Activated CD8-positive, alpha-beta memory T cell treated with anti-CD3 and anti-CD28 coated beads, Interleukin-2, amount 10 ng/mL, durations not matched to agents 7 days and 5 days (primary cell): ENCODE data around the gene CCL7. TPM values are rescaled to one million over a fixed set of nuclear protein-coding genes. Genes with fewer than 3 reads are reported as not detected.

ENCODE experiments used
- ATAC-seq: fragments of 150-1000 bp; cut with Tn5 transposase; one replicate; pipeline ENCODE4 v1.10.0; 2021; ENCODE audit warnings: moderate library complexity
- CTCF ChIA-PET: fragments of 350-600 bp; sonication (Branson Sonifier 250); formaldehyde crosslinking; loops from one replicate; lab custom pipeline; 2021; ENCODE audit warnings: antibody characterized with exemption; lab: Charles Lee
- DNase-seq: peaks from one replicate; pipeline ENCODE4 v3.0.0-alpha.2; 2020
- H3K27ac Mint-ChIP-seq: one replicate; pipeline ENCODE4 v1.8.0; 2021; ENCODE audit warnings: mild to moderate bottlenecking, mixed read lengths
- H3K27me3 Mint-ChIP-seq: one replicate; pipeline ENCODE4 v1.8.0; 2021; ENCODE audit warnings: mixed read lengths
- H3K36me3 Mint-ChIP-seq: one replicate; pipeline ENCODE4 v1.8.0; 2021; ENCODE audit warnings: mild to moderate bottlenecking, mixed read lengths
- H3K4me1 Mint-ChIP-seq: one replicate; pipeline ENCODE4 v1.8.0; 2021; ENCODE audit warnings: mixed read lengths
- H3K4me3 Mint-ChIP-seq: one replicate; pipeline ENCODE4 v1.8.0; 2021; ENCODE audit warnings: mild to moderate bottlenecking, moderate library complexity, mixed read lengths
- H3K9me3 Mint-ChIP-seq: one replicate; pipeline ENCODE4 v1.8.0; 2022; ENCODE audit warnings: low read depth, mixed read lengths
- total RNA-seq, 2 experiments: library from RNA; stranded (reverse); gene quantifications; one replicate each; pipeline ENCODE4 v1.2.3, GENCODE V29; 2021

CCL7 gene
- total RNA-seq, 2 experiments from 2014 or later, result not detected

- CTCF ChIA-PET, result interaction anchor here (1.3 kb wide), 1 partner anchor 104 kb away, joined by 6 read pairs; no protein-coding TSS in a partner anchor
- no peaks in the 10 kb centered on the region for H3K36me3 Mint-ChIP-seq
- no peak overlapping the region for H3K27ac Mint-ChIP-seq
- peaks cover 36% of the 10 kb centered on the region for H3K27me3 Mint-ChIP-seq
- DNase-seq (no peak), ATAC-seq (no peak)
- no peak overlapping the region for H3K4me3 Mint-ChIP-seq
- peaks cover 30% of the 10 kb centered on the region for H3K4me1 Mint-ChIP-seq
- H3K9me3 Mint-ChIP-seq, result no peaks in the 10 kb centered on the region
Measured at GRCh38 chr17:34305606-34306005, 35.6 kb downstream of the CCL7 start.

GRCh38 chr17:34306466-34306865, 36.4 kb downstream of the CCL7 start:
- H3K27ac Mint-ChIP-seq, result no peak overlapping the region
- ATAC-seq (no peak), DNase-seq (no peak)
- H3K4me1 Mint-ChIP-seq, result peaks cover 23% of the 10 kb centered on the region
- no peaks in the 10 kb centered on the region for H3K36me3 Mint-ChIP-seq
- no peaks in the 10 kb centered on the region for H3K9me3 Mint-ChIP-seq
- peaks cover 41% of the 10 kb centered on the region for H3K27me3 Mint-ChIP-seq
- H3K4me3 Mint-ChIP-seq, result no peak overlapping the region
- CTCF ChIA-PET, result interaction anchor here (1.3 kb wide), 1 partner anchor 105 kb away, joined by 6 read pairs; no protein-coding TSS in a partner anchor

GRCh38 chr17:34307110-34307509, 37.1 kb downstream of the CCL7 start:
- Mint-ChIP-seq H3K4me1 (peaks cover 18% of the 10 kb centered on the region), H3K4me3 (no peak overlapping the region), H3K9me3 (no peaks in the 10 kb centered on the region), H3K27ac (no peak overlapping the region), H3K36me3 (no peaks in the 10 kb centered on the region), H3K27me3 (peaks cover 37% of the 10 kb centered on the region)
- ATAC-seq (no peak), DNase-seq (no peak)
- CTCF ChIA-PET, result interaction anchor here (1.3 kb wide), 1 partner anchor 106 kb away, joined by 6 read pairs; no protein-coding TSS in a partner anchor

- no peak overlapping the region for H3K4me3 Mint-ChIP-seq
- DNase-seq, result no peak
- ATAC-seq, result no peak
- no peak overlapping the region for H3K27ac Mint-ChIP-seq
- H3K9me3 Mint-ChIP-seq, result no peaks in the 10 kb centered on the region
- peaks cover 13% of the 10 kb centered on the region for H3K4me1 Mint-ChIP-seq
- H3K36me3 Mint-ChIP-seq, result no peaks in the 10 kb centered on the region
- CTCF ChIA-PET, result interaction anchor here (1.4 kb wide), 1 partner anchor 53 kb away, joined by 5 read pairs; no protein-coding TSS in a partner anchor
- H3K27me3 Mint-ChIP-seq, result peaks cover 43% of the 10 kb centered on the region
Measured at GRCh38 chr17:34308371-34308770, 38.4 kb downstream of the CCL7 start.

- Mint-ChIP-seq H3K27ac (no peak overlapping the region), H3K27me3 (peaks cover 62% of the 10 kb centered on the region), H3K4me1 (peaks cover 11% of the 10 kb centered on the region), H3K9me3 (no peaks in the 10 kb centered on the region), H3K36me3 (no peaks in the 10 kb centered on the region), H3K4me3 (no peak overlapping the region)
- DNase-seq, result no peak
- CTCF ChIA-PET, result no interaction called here
- no peak for ATAC-seq
Measured at GRCh38 chr17:34311291-34311690, 41.3 kb downstream of the CCL7 start.

- CTCF ChIA-PET, result no interaction called here
- DNase-seq (no peak), ATAC-seq (no peak)
- H3K27ac Mint-ChIP-seq, result no peak overlapping the region
- H3K27me3 Mint-ChIP-seq, result peaks cover 66% of the 10 kb centered on the region
- peaks cover 7% of the 10 kb centered on the region for H3K4me1 Mint-ChIP-seq
- no peaks in the 10 kb centered on the region for H3K36me3 Mint-ChIP-seq
- H3K9me3 Mint-ChIP-seq, result no peaks in the 10 kb centered on the region
- no peak overlapping the region for H3K4me3 Mint-ChIP-seq
Measured at GRCh38 chr17:34312080-34312479, 42.1 kb downstream of the CCL7 start.

- Mint-ChIP-seq H3K27me3 (peaks cover 59% of the 10 kb centered on the region), H3K9me3 (no peaks in the 10 kb centered on the region), H3K36me3 (no peaks in the 10 kb centered on the region), H3K4me1 (no peaks in the 10 kb centered on the region), H3K27ac (no peak overlapping the region), H3K4me3 (no peak overlapping the region)
- DNase-seq, result no peak
- CTCF ChIA-PET, result no interaction called here
- ATAC-seq, result no peak
Measured at GRCh38 chr17:34313164-34313563, 43.1 kb downstream of the CCL7 start.

- Mint-ChIP-seq H3K9me3 (no peaks in the 10 kb centered on the region), H3K36me3 (no peaks in the 10 kb centered on the region), H3K4me1 (no peaks in the 10 kb centered on the region), H3K27ac (no peak overlapping the region), H3K4me3 (no peak overlapping the region), H3K27me3 (peaks cover 56% of the 10 kb centered on the region)
- CTCF ChIA-PET, result no interaction called here
- ATAC-seq (no peak), DNase-seq (no peak)
Measured at GRCh38 chr17:34314279-34314678, 44.3 kb downstream of the CCL7 start.

- ATAC-seq (no peak), DNase-seq (no peak)
- Mint-ChIP-seq H3K27me3 (peaks cover 48% of the 10 kb centered on the region), H3K4me3 (no peak overlapping the region), H3K9me3 (no peaks in the 10 kb centered on the region), H3K4me1 (no peaks in the 10 kb centered on the region), H3K27ac (no peak overlapping the region), H3K36me3 (no peaks in the 10 kb centered on the region)
- CTCF ChIA-PET, result interaction anchor here (1.1 to 5.5 kb wide), 2 partner anchors 43 to 80 kb away, joined by 3 to 21 read pairs; partner anchors contain the start of gene CCL1
Measured at GRCh38 chr17:34318474-34318873, 48.5 kb downstream of the CCL7 start.

- H3K27ac Mint-ChIP-seq, result no peak within 1 kb of the TSS
- H3K36me3 Mint-ChIP-seq, result no peaks in the 10 kb centered on the region
- H3K4me3 Mint-ChIP-seq, result no peak within 1 kb of the TSS
- ATAC-seq (no peak), DNase-seq (no peak)
- peaks cover 48% of the 10 kb centered on the region for H3K27me3 Mint-ChIP-seq
- CTCF ChIA-PET, result interaction anchor here (1.1 to 5.5 kb wide), 2 partner anchors 43 to 80 kb away, joined by 3 to 21 read pairs; partner anchors contain the start of gene CCL1
- no peaks in the 10 kb centered on the region for H3K9me3 Mint-ChIP-seq
- no peaks in the 10 kb centered on the region for H3K4me1 Mint-ChIP-seq
Measured at GRCh38 chr17:34319039-34319483, 49.0 kb downstream of the CCL7 start, which contains the start of gene CCL8. Gene CCL8 (plus strand): TSS chr17:34319435. CDS start chr17:34319502, 67 bp downstream.

Other genes with a start within 250 kb of the CCL7 start
- gene CCL2, start 14.9 kb upstream of the CCL7 start, total RNA-seq, result under 1 TPM in 1 of 2 experiments, not detected in 1; 0.73 TPM
- not detected for gene CCL11, start 15.5 kb downstream of the CCL7 start, total RNA-seq
- not detected for gene CCL8, start 49.2 kb downstream of the CCL7 start, total RNA-seq
- gene CCL13, start 86.3 kb downstream of the CCL7 start, total RNA-seq, result not detected
- gene CCL1, start 93.0 kb downstream of the CCL7 start, total RNA-seq, result 10 to 100 TPM in 1 of 2 experiments, under 1 TPM in 1; 0.73 to 25.6 TPM